ENCODE measurements around the gene UNC5CL. TPM values are rescaled to one million over a fixed set of nuclear protein-coding genes. Genes with fewer than 3 reads are reported as not detected.

UNC5CL gene
- total RNA-seq, 4 donors from 2014 or later, result 0.07 to 1.2 (median 0.37) TPM

DNA sequence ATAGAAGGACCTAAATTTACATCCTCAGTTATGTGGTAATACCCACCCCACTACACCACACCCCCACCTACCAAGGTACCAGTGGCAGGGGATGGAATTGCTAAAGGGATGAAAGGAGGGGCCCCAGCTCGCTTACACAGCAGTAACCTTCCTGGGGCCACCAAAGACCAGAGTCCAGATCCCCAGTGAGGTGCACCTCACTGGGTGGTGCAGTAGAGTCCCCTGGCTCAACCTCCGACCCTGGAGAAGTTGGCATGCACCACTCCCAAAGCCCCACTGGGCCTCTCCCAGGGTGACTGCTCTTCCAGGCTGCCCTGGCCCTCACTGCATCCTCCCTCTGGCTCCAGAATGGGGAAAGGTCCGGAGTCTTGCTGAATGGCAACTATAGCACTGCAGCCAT, 816 bp downstream of the UNC5CL start:
- Histone ChIP-seq H3K27me3 (no peaks in the 10 kb centered on the region), H3K27ac (no peak overlapping the region), H3K9me3 (no peaks in the 10 kb centered on the region), H3K36me3 (no peaks in the 10 kb centered on the region), H3K4me1 (no peaks in the 10 kb centered on the region), H3K4me3 (no peak overlapping the region)
- WGBS, 2 donors (ENCODE audit: low coverage in 1 of 2), result 100% methylated on average over 2 of the region's 3 CpGs; no CpG with 5 or more reads in 1 of the 2 donors
- no peak for ATAC-seq
- no peak for TF ChIP-seq POLR2AphosphoS5 (IDR thresholded peaks at IDR 0.05)
- TF ChIP-seq EP300 (IDR thresholded peaks at IDR 0.05), result no peak
- TF ChIP-seq CTCF (IDR thresholded peaks at IDR 0.05), result no peak
- no peak for TF ChIP-seq POLR2A (IDR thresholded peaks at IDR 0.05)

DNA sequence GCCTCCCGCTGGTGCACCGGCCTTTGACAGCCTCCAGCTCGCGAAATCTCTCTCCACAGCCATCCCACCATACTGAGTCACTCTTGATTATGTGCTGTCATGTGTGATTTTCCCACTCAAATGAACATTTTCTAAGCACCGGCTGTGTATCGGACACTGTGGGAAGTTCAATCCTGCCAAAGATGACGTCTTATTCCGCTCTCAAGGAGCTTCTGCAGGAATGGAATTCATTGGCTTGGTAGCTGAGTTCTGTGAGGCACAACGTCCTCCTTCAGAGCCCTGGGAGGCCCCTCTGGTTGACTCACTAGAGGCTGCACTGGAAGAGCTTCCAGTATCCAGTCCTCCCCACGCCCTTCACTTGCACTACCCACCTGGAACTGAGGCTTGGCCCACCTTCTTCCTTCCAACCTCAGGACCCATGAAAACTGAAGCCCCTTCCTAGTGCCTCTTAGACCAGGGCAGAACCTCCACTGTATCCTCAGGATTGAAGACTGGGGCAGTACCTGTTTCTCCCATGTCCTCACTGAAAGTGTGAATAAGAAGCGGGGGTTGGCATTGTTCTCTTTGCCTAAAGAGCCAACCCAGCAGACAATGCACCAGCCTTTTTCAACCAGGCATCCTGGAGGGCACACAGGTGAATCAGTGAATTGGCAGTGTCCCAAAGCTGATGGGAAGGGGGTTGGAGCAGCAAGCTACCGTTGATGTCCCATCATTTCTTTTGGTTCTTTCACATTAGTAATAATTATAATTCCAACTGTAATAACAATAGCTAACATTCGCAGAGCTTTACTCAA, 1.7 kb downstream of the UNC5CL start:
- H3K4me1 ChIP-seq, result no peaks in the 10 kb centered on the region
- no peaks in the 10 kb centered on the region for H3K36me3 ChIP-seq
- TF ChIP-seq POLR2A (IDR thresholded peaks at IDR 0.05) (no peak), POLR2AphosphoS5 (IDR thresholded peaks at IDR 0.05) (no peak), CTCF (IDR thresholded peaks at IDR 0.05) (no peak), EP300 (IDR thresholded peaks at IDR 0.05) (no peak)
- H3K27me3 ChIP-seq, result no peaks in the 10 kb centered on the region
- no peaks in the 10 kb centered on the region for H3K9me3 ChIP-seq
- H3K4me3 ChIP-seq, result no peak overlapping the region
- WGBS, 2 donors (ENCODE audit: low coverage in 1 of 2), result 67 to 68% methylated on average over 7 to 9 of the region's 13 CpGs
- ATAC-seq, result no peak
- H3K27ac ChIP-seq, result no peak overlapping the region

DNA sequence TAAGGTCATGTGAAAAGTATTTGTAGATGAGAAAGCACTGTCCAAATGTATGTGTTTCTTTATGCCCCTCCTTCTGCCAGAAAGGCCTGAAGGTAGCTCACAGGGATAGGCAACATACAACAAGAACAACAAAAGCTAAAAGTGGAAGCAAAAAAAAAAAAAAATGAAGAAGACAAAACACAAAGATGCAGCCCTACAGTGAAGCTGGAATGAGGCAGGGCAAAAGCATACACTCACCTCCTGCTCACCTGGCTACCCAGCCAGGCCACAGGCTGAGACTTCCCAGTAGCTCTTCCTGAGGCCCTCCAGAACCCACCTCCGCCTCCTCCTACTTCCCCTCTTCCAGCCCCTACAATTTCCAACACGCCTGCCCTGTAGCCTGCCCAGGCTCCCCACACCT, 2.4 kb downstream of the UNC5CL start:
- no peak overlapping the region for H3K27ac ChIP-seq
- H3K36me3 ChIP-seq, result no peaks in the 10 kb centered on the region
- no peaks in the 10 kb centered on the region for H3K4me1 ChIP-seq
- H3K27me3 ChIP-seq, result no peaks in the 10 kb centered on the region
- TF ChIP-seq CTCF (IDR thresholded peaks at IDR 0.05) (no peak), POLR2AphosphoS5 (IDR thresholded peaks at IDR 0.05) (no peak), EP300 (IDR thresholded peaks at IDR 0.05) (no peak), POLR2A (IDR thresholded peaks at IDR 0.05) (no peak)
- no peak for ATAC-seq
- 91 to 100% methylated on average over 1 to 2 of the region's 2 CpGs for WGBS, 2 donors (ENCODE audit: low coverage in 1 of 2)
- H3K4me3 ChIP-seq, result no peak overlapping the region
- H3K9me3 ChIP-seq, result no peaks in the 10 kb centered on the region

GRCh38 chr6:41036186-41036585, 2.8 kb downstream of the UNC5CL start:
- Histone ChIP-seq H3K27me3 (no peaks in the 10 kb centered on the region), H3K4me3 (no peak overlapping the region), H3K36me3 (no peaks in the 10 kb centered on the region), H3K9me3 (no peaks in the 10 kb centered on the region), H3K27ac (no peak overlapping the region), H3K4me1 (no peaks in the 10 kb centered on the region)
- ATAC-seq, result no peak
- no peak for TF ChIP-seq EP300 (IDR thresholded peaks at IDR 0.05)
- no peak for TF ChIP-seq POLR2A (IDR thresholded peaks at IDR 0.05)
- no peak for TF ChIP-seq CTCF (IDR thresholded peaks at IDR 0.05)
- no peak for TF ChIP-seq POLR2AphosphoS5 (IDR thresholded peaks at IDR 0.05)
- 54 to 56% methylated on average over 3 of the region's 3 CpGs for WGBS, 2 donors (ENCODE audit: low coverage in 1 of 2)

DNA sequence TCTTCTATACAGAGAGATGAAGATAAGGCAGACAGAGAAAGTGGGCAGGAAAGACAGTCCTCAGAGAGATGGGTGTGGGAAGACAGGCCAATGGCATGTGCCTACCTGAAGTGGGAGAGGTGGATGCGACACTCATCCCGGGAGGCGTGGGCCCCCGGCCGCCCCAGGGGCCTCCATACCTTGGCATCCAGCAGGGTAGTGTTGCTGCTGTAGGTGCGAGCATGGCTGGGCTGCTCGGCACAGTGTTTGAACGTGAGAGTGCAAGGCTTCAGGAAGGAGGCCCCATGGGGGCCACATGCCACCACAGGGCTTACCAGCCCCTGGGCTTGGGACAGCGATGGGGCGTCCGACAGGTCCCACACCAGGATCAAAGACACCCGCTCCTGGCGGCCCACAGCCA, 5.2 kb downstream of the UNC5CL start:
- H3K27ac ChIP-seq, result no peak overlapping the region
- TF ChIP-seq EP300 (IDR thresholded peaks at IDR 0.05), result no peak
- TF ChIP-seq POLR2AphosphoS5 (IDR thresholded peaks at IDR 0.05), result no peak
- TF ChIP-seq CTCF (IDR thresholded peaks at IDR 0.05), result no peak
- no peak for TF ChIP-seq POLR2A (IDR thresholded peaks at IDR 0.05)
- no peaks in the 10 kb centered on the region for H3K36me3 ChIP-seq
- WGBS, 2 donors (ENCODE audit: low coverage in 1 of 2), result 100% methylated on average over 1 of the region's 13 CpGs; no CpG with 5 or more reads in 1 of the 2 donors
- H3K27me3 ChIP-seq, result no peaks in the 10 kb centered on the region
- ATAC-seq, result no peak
- no peak overlapping the region for H3K4me3 ChIP-seq
- no peaks in the 10 kb centered on the region for H3K9me3 ChIP-seq
- peaks cover 0 to 4% (median 0%) of the 10 kb centered on the region in 3 donors for H3K4me1 ChIP-seq

All from gastroesophageal sphincter (tissue), 4 donors.